Ovary (tissue), 3 donors: Measurements from ENCODE around the gene ABCC12.

Experiments used
- EP300 ChIP-seq: sonication (generic); formaldehyde crosslinking; IDR thresholded peaks from one replicate; pipeline ENCODE4 v1.6.1; 2017; ENCODE audit warnings: antibody characterized with exemption
- POLR2A ChIP-seq: fragments of 450-650 bp; IDR thresholded peaks from one replicate; pipeline ENCODE4 v1.6.1; 2017; ENCODE audit warnings: antibody characterized with exemption, mild to moderate bottlenecking, moderate library complexity
- TF ChIP-seq, protein P1 (sequence below), 3 donors: fragments of 450-650 bp in 2 of 3; fragments of 200-600 bp in 1 of 3; IDR thresholded peaks; one replicate each; pipeline versions ENCODE4 v1.5.1 to v1.8.0; 2016 to 2022; ENCODE audit warnings: antibody characterized with exemption in 3 of 3, mild to moderate bottlenecking in 1 of 3
- donor health status: DM: no; HTN: no; CAD: no.

DNA sequence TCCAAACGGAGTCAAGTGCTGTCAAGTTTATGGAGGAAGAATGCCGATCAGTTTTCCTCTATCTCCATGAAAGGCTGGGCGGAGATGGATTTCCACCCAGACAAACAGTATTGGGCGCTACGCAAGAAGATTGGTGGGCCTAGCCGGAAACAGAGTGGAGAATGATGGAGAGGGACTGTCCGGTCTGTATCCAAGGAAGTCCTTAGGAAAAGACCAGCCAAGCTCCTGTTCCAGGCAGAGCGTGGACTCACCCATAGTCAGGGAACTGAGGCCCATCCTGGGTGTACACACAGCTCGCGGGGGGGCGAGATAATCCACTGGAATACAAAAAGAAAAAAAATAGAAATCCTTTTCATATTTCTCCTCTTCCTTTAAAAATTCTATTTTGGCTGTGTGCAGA is 1.5 kb upstream of the ABCC12 start:
- TF ChIP-seq POLR2A (no peak), EP300 (no peak)
- TF ChIP-seq, protein P1, sequence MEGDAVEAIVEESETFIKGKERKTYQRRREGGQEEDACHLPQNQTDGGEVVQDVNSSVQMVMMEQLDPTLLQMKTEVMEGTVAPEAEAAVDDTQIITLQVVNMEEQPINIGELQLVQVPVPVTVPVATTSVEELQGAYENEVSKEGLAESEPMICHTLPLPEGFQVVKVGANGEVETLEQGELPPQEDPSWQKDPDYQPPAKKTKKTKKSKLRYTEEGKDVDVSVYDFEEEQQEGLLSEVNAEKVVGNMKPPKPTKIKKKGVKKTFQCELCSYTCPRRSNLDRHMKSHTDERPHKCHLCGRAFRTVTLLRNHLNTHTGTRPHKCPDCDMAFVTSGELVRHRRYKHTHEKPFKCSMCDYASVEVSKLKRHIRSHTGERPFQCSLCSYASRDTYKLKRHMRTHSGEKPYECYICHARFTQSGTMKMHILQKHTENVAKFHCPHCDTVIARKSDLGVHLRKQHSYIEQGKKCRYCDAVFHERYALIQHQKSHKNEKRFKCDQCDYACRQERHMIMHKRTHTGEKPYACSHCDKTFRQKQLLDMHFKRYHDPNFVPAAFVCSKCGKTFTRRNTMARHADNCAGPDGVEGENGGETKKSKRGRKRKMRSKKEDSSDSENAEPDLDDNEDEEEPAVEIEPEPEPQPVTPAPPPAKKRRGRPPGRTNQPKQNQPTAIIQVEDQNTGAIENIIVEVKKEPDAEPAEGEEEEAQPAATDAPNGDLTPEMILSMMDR (IDR thresholded peaks at IDR 0.05): no peak
